Glutamatergic neuron (in vitro differentiated cells): Measurements from ENCODE around the gene SENP3. TPM values are rescaled to one million over a fixed set of nuclear protein-coding genes. Genes with fewer than 3 reads are reported as not detected.

Experiments
- DNase-seq: peaks from one replicate; pipeline ENCODE4 v3.0.0; 2022
- H3K27ac Mint-ChIP-seq: one replicate; pipeline ENCODE4 v1.8.0; 2020; ENCODE audit warnings: mild to moderate bottlenecking, mixed read lengths, inconsistent platforms; ENCODE audit not compliant: unreplicated experiment
- H3K27me3 Mint-ChIP-seq: one replicate; pipeline ENCODE4 v1.8.0; 2020; ENCODE audit warnings: mild to moderate bottlenecking, moderate library complexity, mixed read lengths, inconsistent platforms; ENCODE audit not compliant: unreplicated experiment
- H3K36me3 Mint-ChIP-seq: one replicate; pipeline ENCODE4 v1.8.0; 2020; ENCODE audit warnings: mild to moderate bottlenecking, mixed read lengths, inconsistent platforms; ENCODE audit not compliant: unreplicated experiment
- H3K4me1 Mint-ChIP-seq: one replicate; pipeline ENCODE4 v1.8.0; 2020; ENCODE audit warnings: mild to moderate bottlenecking, low read depth, mixed read lengths, inconsistent platforms; ENCODE audit not compliant: unreplicated experiment
- H3K4me3 Mint-ChIP-seq: one replicate; pipeline ENCODE4 v1.8.0; 2020; ENCODE audit warnings: mild to moderate bottlenecking, mixed read lengths, inconsistent platforms; ENCODE audit not compliant: unreplicated experiment
- H3K9me3 Mint-ChIP-seq: one replicate; pipeline ENCODE4 v1.8.0; 2020; ENCODE audit warnings: mild to moderate bottlenecking, moderate library complexity, mixed read lengths, inconsistent platforms; ENCODE audit not compliant: unreplicated experiment
- total RNA-seq: library from RNA; stranded (reverse); fragmentation: NEBNext Ultra II Directional; extraction: Animal tissue kit (Norgen Biotek cat#: 25700); gene quantifications from one replicate; pipeline ENCODE4 v1.2.1, GENCODE V29; 2021; ENCODE audit not compliant: unreplicated experiment
- TF ChIP-seq, protein P1 (sequence below): fragments of 200-600 bp; sonication (generic); IDR thresholded peaks from one replicate; pipeline ENCODE4 v1.5.0; 2021; ENCODE audit not compliant: partially characterized antibody, unreplicated experiment

SENP3 gene
- total RNA-seq, 1 donor from 2014 or later: 66.4 TPM

DNA sequence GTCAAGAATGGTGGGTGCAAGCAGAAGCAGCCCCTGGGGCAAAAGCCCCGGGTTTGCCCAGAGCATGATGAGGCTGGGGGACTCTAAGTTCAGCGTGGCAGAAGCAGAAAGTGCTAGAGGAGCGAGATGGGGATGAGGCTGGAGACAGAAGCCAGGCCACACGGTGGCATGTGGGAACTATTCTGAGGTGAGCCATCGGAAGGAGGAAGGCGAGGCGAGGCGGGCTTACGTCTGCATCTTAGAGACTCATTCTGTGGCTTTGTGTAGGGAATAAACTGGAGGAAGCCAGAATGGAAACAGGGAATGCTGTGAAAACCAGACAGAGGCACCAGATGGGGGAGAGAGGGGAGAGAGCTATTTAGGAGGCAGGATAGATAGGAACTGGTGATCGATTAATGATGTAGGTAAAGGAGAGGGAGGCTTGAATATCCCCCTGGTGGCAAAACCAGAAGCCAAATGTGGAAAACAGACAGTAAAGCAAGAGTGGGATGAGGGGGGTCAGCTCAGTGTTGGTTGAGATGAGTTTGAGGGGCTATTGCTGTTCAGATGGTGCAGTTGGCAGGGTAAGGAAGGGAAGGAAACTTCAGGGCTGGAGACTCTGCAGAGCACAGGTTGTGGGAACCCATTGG, 6.3 kb upstream of the SENP3 start:
- Mint-ChIP-seq H3K4me1 (peaks cover 5% of the 10 kb centered on the region), H3K9me3 (peaks cover 8% of the 10 kb centered on the region), H3K27ac (no peak overlapping the region), H3K27me3 (peaks cover 8% of the 10 kb centered on the region), H3K36me3 (peaks cover 10% of the 10 kb centered on the region), H3K4me3 (no peak overlapping the region)
- DNase-seq: no peak
- TF ChIP-seq, protein P1, sequence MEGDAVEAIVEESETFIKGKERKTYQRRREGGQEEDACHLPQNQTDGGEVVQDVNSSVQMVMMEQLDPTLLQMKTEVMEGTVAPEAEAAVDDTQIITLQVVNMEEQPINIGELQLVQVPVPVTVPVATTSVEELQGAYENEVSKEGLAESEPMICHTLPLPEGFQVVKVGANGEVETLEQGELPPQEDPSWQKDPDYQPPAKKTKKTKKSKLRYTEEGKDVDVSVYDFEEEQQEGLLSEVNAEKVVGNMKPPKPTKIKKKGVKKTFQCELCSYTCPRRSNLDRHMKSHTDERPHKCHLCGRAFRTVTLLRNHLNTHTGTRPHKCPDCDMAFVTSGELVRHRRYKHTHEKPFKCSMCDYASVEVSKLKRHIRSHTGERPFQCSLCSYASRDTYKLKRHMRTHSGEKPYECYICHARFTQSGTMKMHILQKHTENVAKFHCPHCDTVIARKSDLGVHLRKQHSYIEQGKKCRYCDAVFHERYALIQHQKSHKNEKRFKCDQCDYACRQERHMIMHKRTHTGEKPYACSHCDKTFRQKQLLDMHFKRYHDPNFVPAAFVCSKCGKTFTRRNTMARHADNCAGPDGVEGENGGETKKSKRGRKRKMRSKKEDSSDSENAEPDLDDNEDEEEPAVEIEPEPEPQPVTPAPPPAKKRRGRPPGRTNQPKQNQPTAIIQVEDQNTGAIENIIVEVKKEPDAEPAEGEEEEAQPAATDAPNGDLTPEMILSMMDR: no peak

GRCh38 chr17:7556627-7557026, 5.1 kb upstream of the SENP3 start:
- Mint-ChIP-seq H3K36me3 (peaks cover 10% of the 10 kb centered on the region), H3K4me3 (no peak overlapping the region), H3K4me1 (peaks cover 10% of the 10 kb centered on the region), H3K27ac (no peak overlapping the region), H3K9me3 (peaks cover 12% of the 10 kb centered on the region), H3K27me3 (peaks cover 11% of the 10 kb centered on the region)
- DNase-seq: no peak
- TF ChIP-seq, protein P1: no peak

DNA sequence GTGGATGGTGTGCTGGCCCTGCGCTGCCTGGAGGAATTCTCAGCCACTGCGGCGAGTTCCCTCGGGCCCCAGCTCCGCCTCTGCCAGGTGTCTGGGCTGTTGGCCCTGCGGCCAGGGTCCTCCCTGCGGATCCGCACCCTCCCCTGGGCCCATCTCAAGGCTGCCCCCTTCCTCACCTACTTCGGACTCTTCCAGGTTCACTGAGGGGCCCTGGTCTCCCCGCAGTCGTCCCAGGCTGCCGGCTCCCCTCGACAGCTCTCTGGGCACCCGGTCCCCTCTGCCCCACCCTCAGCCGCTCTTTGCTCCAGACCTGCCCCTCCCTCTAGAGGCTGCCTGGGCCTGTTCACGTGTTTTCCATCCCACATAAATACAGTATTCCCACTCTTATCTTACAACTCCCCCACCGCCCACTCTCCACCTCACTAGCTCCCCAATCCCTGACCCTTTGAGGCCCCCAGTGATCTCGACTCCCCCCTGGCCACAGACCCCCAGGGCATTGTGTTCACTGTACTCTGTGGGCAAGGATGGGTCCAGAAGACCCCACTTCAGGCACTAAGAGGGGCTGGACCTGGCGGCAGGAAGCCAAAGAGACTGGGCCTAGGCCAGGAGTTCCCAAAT, 4.5 kb upstream of the SENP3 start:
- H3K27ac Mint-ChIP-seq: no peak overlapping the region
- H3K36me3 Mint-ChIP-seq: peaks cover 10% of the 10 kb centered on the region
- DNase-seq: no peak
- peaks cover 12% of the 10 kb centered on the region for H3K9me3 Mint-ChIP-seq
- TF ChIP-seq, protein P1: no peak
- peaks cover 10% of the 10 kb centered on the region for H3K4me1 Mint-ChIP-seq
- H3K27me3 Mint-ChIP-seq: peaks cover 8% of the 10 kb centered on the region
- H3K4me3 Mint-ChIP-seq: no peak overlapping the region

GRCh38 chr17:7557775-7558543, 3.8 kb upstream of the SENP3 start:
- no peak for DNase-seq
- Mint-ChIP-seq H3K36me3 (peaks cover 5% of the 10 kb centered on the region), H3K4me3 (no peak overlapping the region), H3K27me3 (peaks cover 13% of the 10 kb centered on the region), H3K9me3 (peaks cover 17% of the 10 kb centered on the region), H3K27ac (no peak overlapping the region), H3K4me1 (peaks cover 16% of the 10 kb centered on the region)
- TF ChIP-seq, protein P1: no peak
